NCI-H2107 treated with DMSO at 0.1 percent for 48 hours (cell line): Measurements from ENCODE around the gene GAK.
"Not testable (repeated sequence)": the region's sequence is repeated elsewhere in the genome, so short reads cannot be mapped to it uniquely, and the experiment has no call there.

ENCODE experiments used
- DNase-seq: peaks from one replicate; lab custom pipeline; 2025; ENCODE audit not compliant: unreplicated experiment; lab: John Stamatoyannopoulos, UW

GAK gene

GRCh38 chr4:952881-953573, 20.9 kb upstream of the GAK start:
- DNase-seq: no peak

GRCh38 chr4:951594-952468, 19.7 kb upstream of the GAK start:
- DNase-seq: no peak

DNA sequence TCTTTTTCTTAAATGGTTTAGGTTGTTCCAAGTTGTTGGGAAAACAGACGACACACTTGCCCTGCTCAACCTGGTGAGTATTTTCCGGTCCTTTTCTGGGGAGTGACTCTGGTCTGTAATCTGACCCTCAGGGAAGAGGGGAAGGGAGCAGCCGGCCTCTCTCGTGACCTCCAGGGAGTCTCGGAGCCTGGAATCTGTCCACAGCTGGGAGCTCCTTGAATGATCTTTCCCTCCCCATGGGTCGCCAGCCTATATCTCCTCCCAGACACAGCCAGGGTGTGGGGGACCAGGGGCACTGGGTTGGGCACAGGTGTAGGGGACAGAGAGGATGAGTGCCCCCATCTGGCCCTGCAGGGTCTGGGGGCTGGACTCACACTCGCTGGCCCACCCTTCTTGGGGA, 19.1 kb upstream of the GAK start:
- no peak for DNase-seq

DNA sequence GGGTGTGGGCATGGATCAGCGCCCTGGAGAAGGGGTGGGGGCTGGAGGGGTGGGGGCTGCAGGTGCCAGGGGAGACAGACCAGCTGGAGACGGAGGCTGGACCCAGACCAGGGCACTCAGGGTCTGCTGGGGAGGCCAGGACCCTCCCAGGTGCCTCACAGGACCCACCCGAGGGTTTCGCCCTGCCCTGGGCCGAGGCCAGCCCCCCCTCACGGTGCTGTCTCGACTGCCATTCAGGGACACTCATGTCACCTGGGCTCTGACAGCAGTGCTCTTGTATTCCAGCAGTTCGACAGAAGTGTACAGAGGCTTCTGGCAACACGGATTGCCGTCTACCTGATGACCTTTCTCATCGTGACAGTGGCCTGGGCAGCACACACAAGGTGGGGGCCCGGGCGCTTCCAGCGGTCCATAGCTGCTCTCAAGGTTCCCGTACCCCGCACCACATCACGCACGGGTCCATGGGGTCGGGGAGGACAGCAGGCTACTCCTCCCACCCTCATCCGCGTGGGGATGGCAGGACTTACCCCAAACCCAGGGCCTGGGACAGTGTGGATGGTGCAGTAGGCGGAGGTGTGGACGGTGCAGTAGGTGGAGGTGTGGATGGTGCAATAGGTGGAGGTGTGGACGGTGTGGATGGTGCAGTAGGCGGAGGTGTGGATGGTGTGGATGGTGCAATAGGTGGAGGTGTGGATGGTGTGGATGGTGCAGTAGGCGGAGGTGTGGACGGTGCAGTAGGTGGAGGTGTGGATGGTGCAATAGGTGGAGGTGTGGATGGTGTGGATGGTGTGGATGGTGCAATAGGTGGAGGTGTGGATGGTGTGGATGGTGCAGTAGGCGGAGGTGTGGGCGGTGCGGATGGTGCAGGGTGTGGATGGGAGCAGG, 18.3 kb upstream of the GAK start:
- no peak for DNase-seq

DNA sequence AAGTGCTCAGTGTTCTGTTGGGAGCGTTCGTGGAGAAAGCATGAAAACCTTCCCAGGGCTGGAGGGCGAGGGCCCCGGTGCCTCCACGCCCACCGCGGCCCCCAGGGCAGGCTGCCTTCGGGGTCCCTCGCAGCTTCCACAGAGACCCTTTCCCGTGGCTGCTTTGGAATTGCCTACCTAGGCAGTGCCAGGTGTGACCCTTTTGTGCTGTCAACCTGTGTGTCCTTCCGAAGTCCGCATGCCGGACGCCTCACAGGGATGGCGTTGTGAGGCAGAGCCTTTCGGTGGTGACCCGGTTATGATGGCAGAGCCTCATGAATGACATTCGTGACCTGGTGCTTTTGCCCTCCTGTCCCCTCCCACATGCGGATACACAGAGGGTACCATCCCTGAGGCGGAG, 17.5 kb upstream of the GAK start:
- no peak for DNase-seq

- no peak for DNase-seq
These were observed 16.8 kb upstream of the GAK start for GRCh38 chr4:948936-949300.

GRCh38 chr4:948101-948935, 16.2 kb upstream of the GAK start:
- no peak for DNase-seq

- no peak for DNase-seq
These were observed 15.4 kb upstream of the GAK start for GRCh38 chr4:947491-947971.

- DNase-seq: no peak
These were observed 14.7 kb upstream of the GAK start for GRCh38 chr4:946517-947471.

- no peak for DNase-seq
These were observed 14.0 kb upstream of the GAK start for GRCh38 chr4:946103-946450.

DNA sequence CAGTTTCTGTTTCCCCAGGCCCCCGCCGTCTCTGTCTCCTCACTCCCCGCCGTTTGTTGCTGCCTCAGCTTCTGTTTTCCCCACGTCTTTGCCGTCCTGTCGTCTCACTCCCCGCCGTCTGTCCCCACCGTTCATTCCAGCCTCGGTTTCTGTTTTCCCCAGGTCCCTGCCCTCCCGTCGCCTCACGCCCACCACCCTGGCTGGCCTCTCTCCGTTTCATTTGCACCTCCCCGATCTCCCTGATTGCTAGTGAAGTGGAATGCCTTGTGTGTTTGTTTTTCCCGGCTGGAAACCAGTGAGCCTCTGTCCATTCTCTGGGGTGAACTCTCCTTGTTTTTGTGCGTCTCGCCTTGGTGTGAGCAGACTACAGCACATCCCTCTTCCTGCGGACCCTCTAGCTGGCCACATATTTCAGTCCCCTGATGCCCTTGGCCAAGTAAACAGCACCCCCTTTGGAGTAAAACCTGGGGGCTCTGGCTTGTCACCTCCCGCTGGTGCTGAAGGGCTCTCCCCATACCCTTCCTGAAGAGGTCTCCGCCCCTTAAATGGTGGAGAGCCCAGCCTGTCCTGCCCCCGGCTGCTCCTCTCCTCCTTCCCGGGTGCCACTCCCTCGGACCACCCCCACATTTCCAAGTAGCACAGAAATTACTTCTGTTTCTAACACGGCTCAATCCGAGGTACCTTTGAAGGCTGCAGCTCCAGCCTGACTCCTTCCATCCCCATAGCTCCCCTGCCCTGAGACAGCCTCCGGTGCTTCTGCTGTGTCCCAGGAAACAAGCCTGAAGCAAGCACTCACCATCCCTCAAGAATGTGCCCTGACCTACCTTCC, 13.4 kb upstream of the GAK start:
- DNase-seq: no peak

DNA sequence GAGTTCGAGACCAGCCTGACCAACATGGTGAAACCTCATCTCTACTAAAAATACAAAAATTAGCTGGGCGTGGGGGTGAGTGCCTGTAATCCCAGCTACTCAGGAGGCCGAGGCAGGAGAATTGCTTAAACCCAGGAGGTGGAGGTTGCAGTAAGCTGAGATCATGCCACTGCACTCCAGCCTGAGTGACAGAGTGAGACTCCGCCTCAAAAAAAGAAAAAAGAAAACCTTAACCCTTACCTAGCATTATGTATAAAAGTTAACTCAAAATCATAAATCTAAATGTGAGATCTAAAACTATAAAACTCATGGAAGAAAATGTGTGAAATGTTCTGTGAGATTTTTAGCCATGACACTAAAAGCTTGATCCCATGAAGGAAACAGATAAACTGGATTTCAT, 7.4 kb upstream of the GAK start:
- not testable (repeated sequence) for DNase-seq

DNA sequence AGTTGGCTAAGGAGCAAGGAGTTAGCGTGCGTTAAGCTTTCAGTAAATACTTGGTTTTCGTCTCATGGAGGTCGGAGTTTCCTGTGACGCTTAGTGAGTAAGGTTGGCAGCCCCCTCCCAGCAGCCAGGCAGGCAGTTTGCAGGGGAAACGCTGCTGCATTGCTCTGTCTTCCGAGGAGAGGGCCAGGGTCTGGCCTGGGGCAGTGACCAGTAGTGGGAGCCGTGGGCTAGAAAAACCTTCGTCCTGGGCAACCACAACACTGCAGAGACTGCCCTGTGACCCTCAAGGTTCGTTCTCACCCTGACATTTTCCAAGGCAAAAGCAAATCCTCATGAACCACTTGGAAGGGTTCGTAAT, 576 bp upstream of the GAK start:
- DNase-seq: no peak

DNA sequence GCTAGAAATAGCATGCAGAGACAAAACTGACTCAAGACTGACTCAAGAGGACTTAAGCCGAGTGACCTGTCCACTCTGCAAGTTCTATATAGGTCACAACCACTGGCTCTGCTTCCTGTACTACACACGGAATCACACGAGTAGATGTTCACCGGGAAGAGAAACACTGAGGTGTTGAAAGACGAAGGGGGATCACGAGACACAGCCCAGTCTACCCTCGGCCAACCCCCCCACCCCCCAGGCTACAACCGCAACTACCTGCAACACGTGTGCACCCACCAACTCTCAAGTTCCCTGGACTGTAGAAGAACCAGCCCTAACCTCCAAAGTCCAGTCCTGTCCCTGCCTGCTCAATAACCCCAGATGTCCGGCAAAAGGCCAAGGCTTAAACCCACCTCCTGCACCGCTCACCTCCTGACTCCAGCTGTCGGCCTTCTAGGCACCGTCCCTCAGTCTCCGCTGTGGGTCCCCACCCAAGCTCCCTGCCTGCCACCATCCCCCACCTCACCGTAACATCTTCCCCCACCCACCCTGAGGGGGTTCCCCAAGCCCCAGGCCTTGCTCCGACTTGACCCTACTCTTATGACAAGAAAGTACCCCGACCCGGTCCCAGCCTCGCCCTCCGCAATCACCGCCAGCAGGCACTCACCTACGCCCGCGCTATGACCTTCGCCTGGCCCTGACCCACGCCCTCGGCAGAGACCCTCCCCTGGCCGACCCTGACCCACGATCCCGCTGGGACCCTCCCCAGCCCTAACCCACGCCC, 739 bp downstream of the GAK start:
- DNase-seq: no peak

DNA sequence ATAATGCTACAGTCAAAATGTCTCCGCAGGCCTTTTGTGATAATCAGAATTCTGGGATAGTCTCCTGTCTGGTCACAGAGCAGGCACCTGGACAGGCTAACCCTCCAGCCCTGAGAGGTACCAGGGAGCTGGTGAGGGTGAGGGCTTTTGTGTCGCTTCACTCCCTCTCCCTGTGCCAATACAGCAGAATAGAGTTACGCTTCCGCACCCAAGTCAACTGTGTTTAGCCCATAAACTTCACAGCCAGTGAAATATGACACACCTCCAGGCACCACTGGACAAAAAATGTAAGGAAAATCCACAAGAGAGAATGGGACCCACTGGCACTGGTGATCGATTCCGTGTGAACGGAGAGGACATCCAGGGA, 1.3 kb downstream of the GAK start:
- no peak for DNase-seq

GRCh38 chr4:930028-930551, 2.0 kb downstream of the GAK start:
- no peak for DNase-seq

GRCh38 chr4:929096-929765, 2.9 kb downstream of the GAK start:
- DNase-seq: no peak
